OCI-LY7 (cell line): Measurements from ENCODE around the gene MAST2.

Experiments
- EZH2phosphoT487 ChIP-seq: fragments of 200-600 bp; sonication (generic); IDR thresholded peaks from 2 replicates; pipeline ENCODE4 v1.6.1; 2018; ENCODE audit warnings: low read depth, borderline replicate concordance, mild to moderate bottlenecking, mixed run types, antibody characterized with exemption, low read length, moderate library complexity, mixed read lengths
- TF ChIP-seq, protein P1 (sequence below): fragments of 200-600 bp; sonication (generic); conservative IDR thresholded peaks from 2 replicates; pipeline ENCODE4 v1.5.1; 2014; ENCODE audit warnings: mild to moderate bottlenecking, antibody characterized with exemption, low read length, moderate library complexity, mixed read lengths

DNA sequence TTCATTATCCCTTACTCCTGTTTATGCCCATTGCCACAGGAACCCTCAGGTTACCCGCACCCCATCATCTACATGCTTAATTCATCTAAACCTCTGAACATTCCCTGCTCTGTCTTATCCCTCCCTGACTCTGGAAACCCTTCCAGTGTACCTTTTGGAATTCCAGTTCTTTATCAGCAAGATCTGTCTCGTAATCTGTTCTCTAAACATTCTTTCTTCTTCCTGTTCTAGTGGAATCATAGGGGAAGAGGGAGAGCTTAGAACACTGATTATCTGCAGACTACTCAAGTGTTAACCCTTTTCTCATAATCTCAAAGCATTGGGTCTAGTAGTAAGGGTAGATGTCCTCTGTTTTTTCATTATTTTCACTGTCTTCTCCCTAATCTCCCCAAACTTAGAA, 169.2 kb downstream of the MAST2 start:
- no peak for TF ChIP-seq EZH2phosphoT487
- TF ChIP-seq, protein P1, sequence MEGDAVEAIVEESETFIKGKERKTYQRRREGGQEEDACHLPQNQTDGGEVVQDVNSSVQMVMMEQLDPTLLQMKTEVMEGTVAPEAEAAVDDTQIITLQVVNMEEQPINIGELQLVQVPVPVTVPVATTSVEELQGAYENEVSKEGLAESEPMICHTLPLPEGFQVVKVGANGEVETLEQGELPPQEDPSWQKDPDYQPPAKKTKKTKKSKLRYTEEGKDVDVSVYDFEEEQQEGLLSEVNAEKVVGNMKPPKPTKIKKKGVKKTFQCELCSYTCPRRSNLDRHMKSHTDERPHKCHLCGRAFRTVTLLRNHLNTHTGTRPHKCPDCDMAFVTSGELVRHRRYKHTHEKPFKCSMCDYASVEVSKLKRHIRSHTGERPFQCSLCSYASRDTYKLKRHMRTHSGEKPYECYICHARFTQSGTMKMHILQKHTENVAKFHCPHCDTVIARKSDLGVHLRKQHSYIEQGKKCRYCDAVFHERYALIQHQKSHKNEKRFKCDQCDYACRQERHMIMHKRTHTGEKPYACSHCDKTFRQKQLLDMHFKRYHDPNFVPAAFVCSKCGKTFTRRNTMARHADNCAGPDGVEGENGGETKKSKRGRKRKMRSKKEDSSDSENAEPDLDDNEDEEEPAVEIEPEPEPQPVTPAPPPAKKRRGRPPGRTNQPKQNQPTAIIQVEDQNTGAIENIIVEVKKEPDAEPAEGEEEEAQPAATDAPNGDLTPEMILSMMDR: no peak
